GM21390 (cell line): ENCODE measurements around the gene IL3.

ENCODE experiments used
- ATAC-seq: cut with Tn5 transposase; IDR thresholded peaks from one replicate; pipeline ENCODE4 v1.9.1; 2021; ENCODE audit not compliant: unreplicated experiment

The IL3 gene

GRCh38 chr5:132072070-132072469, 11.6 kb downstream of the IL3 start:
- no peak for ATAC-seq

GRCh38 chr5:132072528-132072927, 12.1 kb downstream of the IL3 start:
- ATAC-seq = no peak

GRCh38 chr5:132073231-132074013, 13.0 kb downstream of the IL3 start, which contains the start of gene CSF2:
TSS of gene CSF2 (plus strand) at chr5:132073789. CDS start at chr5:132073824, 35 bp downstream.
- ATAC-seq = no peak

GRCh38 chr5:132074091-132074771, 13.8 kb downstream of the IL3 start:
- ATAC-seq = no peak

GRCh38 chr5:132074772-132075718, 14.6 kb downstream of the IL3 start:
- ATAC-seq = no peak

GRCh38 chr5:132075719-132076077, 15.2 kb downstream of the IL3 start:
- ATAC-seq = no peak

GRCh38 chr5:132076202-132076830, 15.9 kb downstream of the IL3 start:
- ATAC-seq = no peak

- no peak for ATAC-seq
Measured at GRCh38 chr5:132076983-132077382, 16.5 kb downstream of the IL3 start.

GRCh38 chr5:132079081-132079480, 18.6 kb downstream of the IL3 start:
- no peak for ATAC-seq

- ATAC-seq = no peak
Measured at GRCh38 chr5:132079619-132080018, 19.2 kb downstream of the IL3 start.

- no peak for ATAC-seq
Measured at GRCh38 chr5:132080595-132080994, 20.1 kb downstream of the IL3 start.

- ATAC-seq = no peak
Measured at GRCh38 chr5:132081458-132081857, 21.0 kb downstream of the IL3 start.

GRCh38 chr5:132082329-132083023, 22.0 kb downstream of the IL3 start:
- ATAC-seq = no peak

GRCh38 chr5:132083071-132083678, 22.7 kb downstream of the IL3 start:
- ATAC-seq = no peak

GRCh38 chr5:132085686-132086085, 25.2 kb downstream of the IL3 start:
- no peak for ATAC-seq

GRCh38 chr5:132086277-132086794, 25.9 kb downstream of the IL3 start:
- ATAC-seq = no peak

- ATAC-seq = no peak
Measured at GRCh38 chr5:132087176-132087575, 26.7 kb downstream of the IL3 start.

GRCh38 chr5:132087661-132088060, 27.2 kb downstream of the IL3 start:
- no peak for ATAC-seq

GRCh38 chr5:132089363-132089762, 28.9 kb downstream of the IL3 start:
- no peak for ATAC-seq

- no peak for ATAC-seq
Measured at GRCh38 chr5:132090107-132090506, 29.7 kb downstream of the IL3 start.
